Tibial nerve (tissue), 4 donors: ENCODE results near the gene CCDC57. TPM values are rescaled to one million over a fixed set of nuclear protein-coding genes. Genes with fewer than 3 reads are reported as not detected.

Experiments
- DNase-seq, 2 donors: peaks; one replicate each; pipeline ENCODE4 v3.0.0-alpha.2; 2019; ENCODE audit warnings: low spot score in 2 of 2
- H3K27ac ChIP-seq, 4 donors: fragments of 200-600 bp; sonication (generic) in 3 of 4; one replicate each; pipeline ENCODE4 v1.5.1; 2017 to 2019; ENCODE audit warnings: mild to moderate bottlenecking in 1 of 4
- H3K27me3 ChIP-seq, 2 donors: fragments of 200-600 bp; sonication (generic) in 1 of 2; one replicate each; pipeline versions ENCODE4 v1.5.1 to v1.6.0; 2017 to 2019
- H3K36me3 ChIP-seq, 3 donors: fragments of 200-600 bp; sonication (generic); one replicate each; pipeline ENCODE4 v1.5.1; 2018 to 2019
- H3K4me1 ChIP-seq, 4 donors: fragments of 200-600 bp; sonication (generic) in 3 of 4; one replicate each; pipeline ENCODE4 v1.5.1; 2017 to 2019
- H3K4me3 ChIP-seq, 4 donors: fragments of 200-600 bp; sonication (generic) in 3 of 4; one replicate each; pipeline ENCODE4 v1.5.1; 2017 to 2019; ENCODE audit warnings: mild to moderate bottlenecking in 1 of 4, moderate library complexity in 1 of 4
- H3K9me3 ChIP-seq, 4 donors: fragments of 200-600 bp; sonication (generic) in 3 of 4; one replicate each; pipeline ENCODE4 v1.5.1; 2017 to 2019
- EP300 ChIP-seq, 2 donors: sonication (generic); formaldehyde crosslinking; IDR thresholded peaks; one replicate each; pipeline ENCODE4 v1.6.1; 2017; ENCODE audit warnings: antibody characterized with exemption in 2 of 2, mild to moderate bottlenecking in 1 of 2
- POLR2A ChIP-seq, 2 donors: fragments of 450-650 bp; IDR thresholded peaks; one replicate each; pipeline ENCODE4 v1.6.1; 2017; ENCODE audit warnings: antibody characterized with exemption in 2 of 2, mild to moderate bottlenecking in 2 of 2, moderate library complexity in 2 of 2
- WGBS, 2 donors: methylation state at CpG; one replicate each; pipeline ENCODE4 v1.1.5; 2018; 5-methylcytosine and 5-hydroxymethylcytosine counted together
- total RNA-seq, 4 donors: library from RNA; depleted of rRNA; stranded (reverse); fragments of >200 nt; gene quantifications; one replicate each; pipeline ENCODE4 v1.1.0, GENCODE V29; 2016
- TF ChIP-seq, protein P1 (sequence below), 5 experiments: fragments of 200-600 bp in 3 of 5; fragments of 450-650 bp in 2 of 5; sonication (generic) in 3 of 5; IDR thresholded peaks; one replicate each; pipeline ENCODE4 v1.5.1; 2016 to 2019; ENCODE audit warnings: antibody characterized with exemption in 5 of 5, mild to moderate bottlenecking in 3 of 5, moderate library complexity in 2 of 5

Gene CCDC57
- total RNA-seq, 4 donors from 2014 or later: 33.5 to 91.2 (median 47.9) TPM

DNA sequence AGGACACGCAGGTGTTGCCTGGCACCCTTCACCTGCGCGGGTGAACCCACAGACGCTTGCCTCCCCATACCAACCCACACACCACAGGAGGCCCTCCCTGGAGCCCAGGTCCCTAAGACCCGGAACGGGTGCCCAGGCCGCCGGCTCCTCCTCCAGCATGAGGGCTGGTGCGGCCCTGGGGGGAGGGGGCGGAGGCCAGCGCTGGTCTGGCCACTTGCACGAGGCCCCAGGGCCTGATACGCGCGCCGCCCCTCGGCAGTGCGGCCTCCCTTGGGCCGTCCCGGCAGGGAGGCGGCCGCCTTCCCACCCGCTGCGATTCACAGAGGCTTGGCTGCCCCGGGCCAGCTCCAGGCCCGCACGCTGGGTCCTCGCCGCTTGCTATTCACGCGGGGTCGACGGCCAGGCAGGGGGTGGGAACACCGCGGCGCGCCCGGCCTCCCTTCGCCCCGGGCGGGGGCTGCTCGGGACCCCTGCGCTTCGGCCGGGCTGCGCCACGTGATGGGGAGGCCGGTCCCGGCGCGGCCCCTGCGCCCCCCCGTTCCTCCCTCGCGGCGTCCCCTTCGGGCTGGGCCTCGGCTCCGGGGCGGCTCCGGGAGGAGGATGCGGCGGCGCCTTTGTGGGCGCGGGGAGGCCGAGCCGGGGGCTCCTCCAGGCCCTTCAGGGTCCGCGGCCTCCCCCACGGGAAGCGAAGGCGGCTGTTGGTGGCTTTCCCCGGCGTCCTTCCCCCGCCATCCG is 115.3 kb downstream of the CCDC57 start:
- H3K27me3 ChIP-seq: no peaks in the 10 kb centered on the region
- DNase-seq: no peak
- H3K4me1 ChIP-seq: peaks cover 3 to 64% (median 29%) of the 10 kb centered on the region in 4 donors
- 2 to 8% methylated on average over 5 to 44 of the region's 77 CpGs for WGBS, 2 donors
- H3K4me3 ChIP-seq: peak overlapping the region; percentile 83 to 98 (median 90)
- H3K36me3 ChIP-seq: peaks cover 10 to 41% (median 20%) of the 10 kb centered on the region in 3 donors
- peak in 1 of 2 donors; percentile 13 for TF ChIP-seq EP300 (IDR thresholded peaks at IDR 0.05)
- TF ChIP-seq, protein P1, sequence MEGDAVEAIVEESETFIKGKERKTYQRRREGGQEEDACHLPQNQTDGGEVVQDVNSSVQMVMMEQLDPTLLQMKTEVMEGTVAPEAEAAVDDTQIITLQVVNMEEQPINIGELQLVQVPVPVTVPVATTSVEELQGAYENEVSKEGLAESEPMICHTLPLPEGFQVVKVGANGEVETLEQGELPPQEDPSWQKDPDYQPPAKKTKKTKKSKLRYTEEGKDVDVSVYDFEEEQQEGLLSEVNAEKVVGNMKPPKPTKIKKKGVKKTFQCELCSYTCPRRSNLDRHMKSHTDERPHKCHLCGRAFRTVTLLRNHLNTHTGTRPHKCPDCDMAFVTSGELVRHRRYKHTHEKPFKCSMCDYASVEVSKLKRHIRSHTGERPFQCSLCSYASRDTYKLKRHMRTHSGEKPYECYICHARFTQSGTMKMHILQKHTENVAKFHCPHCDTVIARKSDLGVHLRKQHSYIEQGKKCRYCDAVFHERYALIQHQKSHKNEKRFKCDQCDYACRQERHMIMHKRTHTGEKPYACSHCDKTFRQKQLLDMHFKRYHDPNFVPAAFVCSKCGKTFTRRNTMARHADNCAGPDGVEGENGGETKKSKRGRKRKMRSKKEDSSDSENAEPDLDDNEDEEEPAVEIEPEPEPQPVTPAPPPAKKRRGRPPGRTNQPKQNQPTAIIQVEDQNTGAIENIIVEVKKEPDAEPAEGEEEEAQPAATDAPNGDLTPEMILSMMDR (IDR thresholded peaks at IDR 0.05): no peak
- H3K27ac ChIP-seq: peak overlapping the region; percentile 82 to 98 (median 95)
- no peaks in the 10 kb centered on the region for H3K9me3 ChIP-seq

DNA sequence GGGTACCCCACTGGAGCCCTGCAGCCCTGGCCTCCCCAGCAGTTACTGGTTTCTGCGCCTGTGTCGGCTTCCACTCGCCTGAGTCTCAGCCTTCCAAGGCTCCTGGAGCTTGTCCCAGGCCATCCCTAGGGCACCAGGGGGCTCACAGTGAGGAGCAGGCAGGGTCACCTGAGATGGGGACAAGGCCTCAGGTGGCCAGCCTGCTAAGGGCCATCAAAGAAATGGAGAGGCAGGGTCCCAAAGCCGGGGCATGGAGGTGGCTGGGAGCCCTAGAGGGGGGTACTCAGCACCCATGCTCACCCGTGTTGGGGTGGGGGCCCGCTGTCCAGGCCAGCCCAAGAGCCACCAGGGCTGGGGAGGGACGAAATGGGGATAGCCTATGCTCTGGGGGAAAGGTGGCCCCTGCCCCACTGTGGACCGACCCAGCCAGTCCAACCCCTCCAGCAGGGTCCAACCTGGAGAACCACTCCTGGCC is 115.9 kb downstream of the CCDC57 start:
- peaks cover 14 to 47% (median 20%) of the 10 kb centered on the region in 3 donors for H3K36me3 ChIP-seq
- no peaks in the 10 kb centered on the region for H3K27me3 ChIP-seq
- no peaks in the 10 kb centered on the region for H3K9me3 ChIP-seq
- H3K4me1 ChIP-seq: peaks cover 3 to 58% (median 29%) of the 10 kb centered on the region in 4 donors
- no peak for DNase-seq
- peak overlapping the region in 3 of 4 donors; percentile 93 to 98 (median 97) for H3K27ac ChIP-seq
- WGBS, 2 donors: 45 to 54% methylated on average over 8 of the region's 8 CpGs
- TF ChIP-seq EP300 (IDR thresholded peaks at IDR 0.05) (no peak), POLR2A (IDR thresholded peaks at IDR 0.05) (no peak)
- TF ChIP-seq, protein P1 (IDR thresholded peaks at IDR 0.05): no peak
- H3K4me3 ChIP-seq: peak overlapping the region; percentile 83 to 98 (median 90)

DNA sequence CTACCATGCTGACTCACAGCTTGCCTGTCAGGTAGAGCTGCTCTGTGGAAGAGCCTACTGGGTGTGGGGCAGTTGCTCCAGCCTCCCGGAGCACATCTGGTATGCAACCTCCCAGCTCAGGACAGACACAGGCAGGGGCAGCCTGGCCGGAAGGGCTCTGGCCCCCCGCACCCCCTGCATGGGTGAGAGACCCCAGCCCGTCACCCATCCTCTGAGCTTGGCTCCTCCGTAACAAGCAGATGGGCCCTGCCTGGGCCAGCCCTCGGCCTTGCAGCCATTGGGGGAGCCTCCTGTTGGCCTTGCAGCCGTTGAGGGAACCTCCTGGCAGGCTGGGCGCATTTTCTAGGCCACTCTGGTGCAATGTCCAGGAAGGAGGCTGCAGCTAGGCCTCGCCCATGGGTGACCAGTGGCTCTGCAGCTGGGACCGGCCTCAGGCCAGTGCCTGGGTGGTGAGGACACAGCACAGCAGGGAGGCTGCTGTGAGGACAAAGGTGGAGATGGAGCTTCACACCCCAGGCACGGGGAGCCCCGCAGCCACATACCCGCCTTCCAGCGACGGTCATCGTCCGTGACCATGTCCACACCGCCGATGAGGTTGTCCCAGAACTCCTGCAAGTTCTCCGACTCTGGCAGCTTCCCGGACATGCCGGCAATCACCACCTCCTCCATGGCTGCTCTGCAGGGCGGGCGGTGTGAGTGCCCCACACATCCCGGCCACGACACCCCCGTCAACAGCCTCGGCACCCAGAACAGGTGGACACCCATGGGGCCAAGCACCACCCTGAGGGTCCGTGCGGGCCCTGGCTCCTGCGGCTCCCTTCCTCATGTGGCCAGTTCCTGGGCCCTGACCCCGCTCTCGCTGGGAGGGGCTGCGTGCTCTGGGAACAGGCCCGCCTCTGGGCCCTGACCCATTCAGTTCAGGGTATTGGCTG is 116.6 kb downstream of the CCDC57 start:
- peak overlapping the region in 3 of 4 donors; percentile 93 to 98 (median 97) for H3K27ac ChIP-seq

DNA sequence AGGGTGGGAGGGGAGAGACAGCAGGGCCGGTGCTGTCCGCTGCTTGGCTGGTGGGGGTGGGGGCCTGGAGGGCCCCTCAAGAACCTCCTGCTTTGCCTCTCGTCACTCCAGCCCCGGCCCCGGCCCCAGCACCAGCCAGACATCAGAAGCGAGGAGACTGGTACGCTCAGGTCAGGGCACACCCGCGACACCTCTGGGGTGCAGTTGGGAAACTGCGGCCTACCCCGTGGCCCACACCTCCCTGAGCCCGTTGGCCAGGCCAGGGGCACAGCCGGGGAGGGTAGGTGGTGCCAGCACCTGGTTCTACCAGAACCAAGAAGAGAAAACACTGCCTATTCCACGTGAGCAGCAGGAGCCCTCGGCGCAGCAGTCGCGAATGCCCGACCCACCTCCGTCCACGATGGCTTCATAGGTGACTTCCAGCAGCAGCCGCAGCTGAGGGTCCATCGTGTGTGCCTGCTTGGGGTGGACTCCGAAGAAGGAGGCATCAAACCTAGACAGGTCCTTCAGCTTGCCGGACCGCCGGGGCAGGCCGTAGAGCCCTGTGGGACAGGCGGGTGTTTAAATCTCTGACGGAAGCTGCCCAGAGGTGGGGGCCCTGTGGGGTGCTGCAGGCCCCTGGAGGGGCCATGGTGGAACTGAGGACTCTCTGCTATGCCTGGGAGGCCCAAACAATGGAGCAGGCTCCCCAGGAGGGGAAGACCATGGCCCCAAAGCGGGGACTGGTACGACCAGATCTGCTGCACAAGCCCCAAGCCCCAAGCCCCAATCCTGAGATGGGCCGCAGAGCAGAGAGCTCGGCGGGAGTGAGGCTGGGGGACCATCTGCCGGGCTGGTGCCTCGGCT is 117.5 kb downstream of the CCDC57 start:
- peaks cover 23 to 63% (median 28%) of the 10 kb centered on the region in 3 donors for H3K36me3 ChIP-seq
- H3K27ac ChIP-seq: peak overlapping the region in 1 of 4 donors; percentile 98
- peak overlapping the region in 1 of 4 donors; percentile 83 for H3K4me3 ChIP-seq
- no peaks in the 10 kb centered on the region for H3K9me3 ChIP-seq
- no peak for DNase-seq
- no peaks in the 10 kb centered on the region for H3K27me3 ChIP-seq
- H3K4me1 ChIP-seq: peaks cover 3 to 42% (median 23%) of the 10 kb centered on the region in 4 donors
- TF ChIP-seq EP300 (IDR thresholded peaks at IDR 0.05) (no peak), POLR2A (IDR thresholded peaks at IDR 0.05) (no peak)
- TF ChIP-seq, protein P1 (IDR thresholded peaks at IDR 0.05): no peak
- 86 to 87% methylated on average over 32 to 37 of the region's 37 CpGs for WGBS, 2 donors

More for the DNA sequence above, 116.6 kb downstream of the CCDC57 start:
- no peaks in the 10 kb centered on the region for H3K9me3 ChIP-seq
- TF ChIP-seq POLR2A (IDR thresholded peaks at IDR 0.05) (no peak), EP300 (IDR thresholded peaks at IDR 0.05) (no peak)
- TF ChIP-seq, protein P1 (IDR thresholded peaks at IDR 0.05): no peak
- DNase-seq: no peak
- H3K4me3 ChIP-seq: peak overlapping the region in 3 of 4 donors; percentile 83 to 98 (median 91)
- no peaks in the 10 kb centered on the region for H3K27me3 ChIP-seq
- H3K36me3 ChIP-seq: peaks cover 20 to 54% (median 21%) of the 10 kb centered on the region in 3 donors
- 74 to 75% methylated on average over 15 to 26 of the region's 35 CpGs for WGBS, 2 donors
- peaks cover 3 to 50% (median 26%) of the 10 kb centered on the region in 4 donors for H3K4me1 ChIP-seq
